ENCODE results near the gene WNT9A.

WNT9A gene

GRCh38 chr1:227942716-227943261 lies 4.9 kb downstream of the WNT9A start:
- Histone ChIP-seq H3K36me3 (ENCODE audit: control insufficient read depth in 2 of 2, insufficient read depth in 1 of 2, low read length in 2 of 2) (no peaks in the 10 kb centered on the region), H3K4me1 (ENCODE audit: control insufficient read depth, insufficient read depth, low read length) (peaks cover 10% of the 10 kb centered on the region), H3K9me3 (ENCODE audit: control insufficient read depth, insufficient read depth, low read depth, low read length) (no peaks in the 10 kb centered on the region), H3K27ac (ENCODE audit: extremely low read depth, low read depth, low read length) (no peak overlapping the region), H3K4me3 (ENCODE audit: low read depth, low read length) (no peak overlapping the region)
- ChIA-PET CTCF (interaction anchor here (0.6 to 0.7 kb wide), 2 partner anchors 57 to 199 kb away, joined by 5 read pairs; no protein-coding TSS in a partner anchor), POLR2A (no interaction called here)
- TF ChIP-seq ZNF18 (tag by site-specific recombination; IDR thresholded peaks at IDR 0.05), result no peak
- TF ChIP-seq ZNF626 (tag by site-specific recombination; IDR thresholded peaks at IDR 0.05), result no peak
- TF ChIP-seq ZNF354C (tag by site-specific recombination; IDR thresholded peaks at IDR 0.05; ENCODE audit: borderline replicate concordance, low read depth), result no peak
- no peak for TF ChIP-seq ZNF394 (tag by site-specific recombination; IDR thresholded peaks at IDR 0.05; ENCODE audit: borderline replicate concordance)
- TF ChIP-seq GLI2 (tag by site-specific recombination; IDR thresholded peaks at IDR 0.05; ENCODE audit: borderline replicate concordance, low read depth), result no peak
- no peak for TF ChIP-seq ZNF76 (tag by site-specific recombination; IDR thresholded peaks at IDR 0.05; ENCODE audit: borderline replicate concordance, low read depth)
- TF ChIP-seq ZNF37A (tag by site-specific recombination; IDR thresholded peaks at IDR 0.05), result no peak
- no peak for TF ChIP-seq ZNF624 (tag by site-specific recombination; IDR thresholded peaks at IDR 0.05)
- no peak for TF ChIP-seq ZNF548 (tag by site-specific recombination; IDR thresholded peaks at IDR 0.05)
- no peak for TF ChIP-seq ZNF404 (tag by site-specific recombination; IDR thresholded peaks at IDR 0.05)
- no peak for TF ChIP-seq ZBTB26 (tag by site-specific recombination; optimal IDR thresholded peaks at IDR 0.05)

- POLR2A ChIA-PET, result no interaction called here
Observed at GRCh38 chr1:227942021-227942715, 5.6 kb downstream of the WNT9A start.

GRCh38 chr1:227941509-227942020 lies 6.2 kb downstream of the WNT9A start:
- ChIA-PET CTCF (interaction anchor here (0.8 kb wide), 1 partner anchor 12 kb away, joined by 4 read pairs; no protein-coding TSS in a partner anchor), POLR2A (no interaction called here)
- H3K36me3 ChIP-seq (ENCODE audit: control insufficient read depth in 2 of 2, insufficient read depth in 1 of 2, low read length in 2 of 2), result no peaks in the 10 kb centered on the region

More at GRCh38 chr1:227942021-227942715, 5.6 kb downstream of the WNT9A start:
- no peak overlapping the region for H3K4me3 ChIP-seq (ENCODE audit: low read depth, low read length)
- no peak for TF ChIP-seq AEBP2 (tag by site-specific recombination; IDR thresholded peaks at IDR 0.05; ENCODE audit: borderline replicate concordance)
- TF ChIP-seq GLIS1 (tag by site-specific recombination; IDR thresholded peaks at IDR 0.05), result peak; percentile 60
- TF ChIP-seq GLIS2 (tag by site-specific recombination; IDR thresholded peaks at IDR 0.05), result peak; percentile 45; the same call in 1 of the 2 replicates
- no peak for TF ChIP-seq BCL11A (tag by site-specific recombination; IDR thresholded peaks at IDR 0.05; ENCODE audit: low read depth)
- no peaks in the 10 kb centered on the region for H3K9me3 ChIP-seq (ENCODE audit: control insufficient read depth, insufficient read depth, low read depth, low read length)
- H3K27ac ChIP-seq (ENCODE audit: extremely low read depth, low read depth, low read length), result no peak overlapping the region
- H3K4me1 ChIP-seq (ENCODE audit: control insufficient read depth, insufficient read depth, low read length), result peaks cover 8% of the 10 kb centered on the region
- CTCF ChIA-PET, result interaction anchor here (0.6 kb wide), 1 partner anchor 198 kb away, joined by 5 read pairs; no protein-coding TSS in a partner anchor
- no peaks in the 10 kb centered on the region for H3K36me3 ChIP-seq (ENCODE audit: control insufficient read depth in 2 of 2, insufficient read depth in 1 of 2, low read length in 2 of 2)

More at GRCh38 chr1:227941509-227942020, 6.2 kb downstream of the WNT9A start:
- no peak for TF ChIP-seq ZNF549 (tag by site-specific recombination; IDR thresholded peaks at IDR 0.05)
- TF ChIP-seq SCRT2 (tag by site-specific recombination; IDR thresholded peaks at IDR 0.05), result peak; percentile 77
- Histone ChIP-seq H3K4me1 (ENCODE audit: control insufficient read depth, insufficient read depth, low read length) (peaks cover 3% of the 10 kb centered on the region; the same call in 1 of the 2 replicates), H3K27ac (ENCODE audit: extremely low read depth, low read depth, low read length) (no peak overlapping the region), H3K9me3 (ENCODE audit: control insufficient read depth, insufficient read depth, low read depth, low read length) (no peaks in the 10 kb centered on the region), H3K4me3 (ENCODE audit: low read depth, low read length) (no peak overlapping the region)

Measured in HEK293 (cell line).